Tibial nerve (tissue), 4 donors: ENCODE results near the gene RIMKLB. TPM values are rescaled to one million over a fixed set of nuclear protein-coding genes. Genes with fewer than 3 reads are reported as not detected.
"Not testable (repeated sequence)": the region's sequence is repeated elsewhere in the genome, so short reads cannot be mapped to it uniquely, and the experiment has no call there.

Experiments
- DNase-seq, 2 donors: peaks; one replicate each; pipeline ENCODE4 v3.0.0-alpha.2; 2019; ENCODE audit warnings: low spot score in 2 of 2
- H3K27ac ChIP-seq, 4 donors: fragments of 200-600 bp; sonication (generic) in 3 of 4; one replicate each; pipeline ENCODE4 v1.5.1; 2017 to 2019; ENCODE audit warnings: mild to moderate bottlenecking in 1 of 4
- H3K27me3 ChIP-seq, 2 donors: fragments of 200-600 bp; sonication (generic) in 1 of 2; one replicate each; pipeline versions ENCODE4 v1.5.1 to v1.6.0; 2017 to 2019
- H3K36me3 ChIP-seq, 3 donors: fragments of 200-600 bp; sonication (generic); one replicate each; pipeline ENCODE4 v1.5.1; 2018 to 2019
- H3K4me1 ChIP-seq, 4 donors: fragments of 200-600 bp; sonication (generic) in 3 of 4; one replicate each; pipeline ENCODE4 v1.5.1; 2017 to 2019
- H3K4me3 ChIP-seq, 4 donors: fragments of 200-600 bp; sonication (generic) in 3 of 4; one replicate each; pipeline ENCODE4 v1.5.1; 2017 to 2019; ENCODE audit warnings: mild to moderate bottlenecking in 1 of 4, moderate library complexity in 1 of 4
- H3K9me3 ChIP-seq, 4 donors: fragments of 200-600 bp; sonication (generic) in 3 of 4; one replicate each; pipeline ENCODE4 v1.5.1; 2017 to 2019
- CTCF ChIP-seq, 5 experiments: fragments of 200-600 bp in 3 of 5; fragments of 450-650 bp in 2 of 5; sonication (generic) in 3 of 5; IDR thresholded peaks; one replicate each; pipeline ENCODE4 v1.5.1; 2016 to 2019; ENCODE audit warnings: antibody characterized with exemption in 5 of 5, mild to moderate bottlenecking in 3 of 5, moderate library complexity in 2 of 5
- EP300 ChIP-seq, 2 donors: sonication (generic); formaldehyde crosslinking; IDR thresholded peaks; one replicate each; pipeline ENCODE4 v1.6.1; 2017; ENCODE audit warnings: antibody characterized with exemption in 2 of 2, mild to moderate bottlenecking in 1 of 2
- POLR2A ChIP-seq, 2 donors: fragments of 450-650 bp; IDR thresholded peaks; one replicate each; pipeline ENCODE4 v1.6.1; 2017; ENCODE audit warnings: antibody characterized with exemption in 2 of 2, mild to moderate bottlenecking in 2 of 2, moderate library complexity in 2 of 2
- WGBS, 2 donors: methylation state at CpG; one replicate each; pipeline ENCODE4 v1.1.5; 2018; 5-methylcytosine and 5-hydroxymethylcytosine counted together
- total RNA-seq, 4 donors: library from RNA; depleted of rRNA; stranded (reverse); fragments of >200 nt; gene quantifications; one replicate each; pipeline ENCODE4 v1.1.0, GENCODE V29; 2016

The RIMKLB gene
- total RNA-seq, 4 donors from 2014 or later: 53.4 to 76.6 (median 68.9) TPM

DNA sequence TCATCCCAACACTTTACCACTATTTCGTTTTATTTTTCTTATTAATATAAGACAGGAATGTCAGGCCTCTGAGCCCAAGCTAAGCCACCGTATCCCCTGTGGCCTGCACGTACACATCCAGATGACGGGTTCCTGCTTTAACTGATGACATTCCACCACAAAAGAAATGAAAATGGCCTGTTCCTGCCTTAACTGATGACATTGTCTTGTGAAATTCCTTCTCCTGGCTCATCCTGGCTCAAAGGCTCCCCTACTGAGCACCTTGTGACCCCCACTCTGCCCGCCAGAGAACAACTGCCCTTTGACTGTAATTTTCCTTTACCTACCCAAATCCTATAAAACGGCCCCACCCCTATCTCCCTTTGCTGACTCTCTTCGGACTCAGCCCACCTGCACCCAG lies 112.3 kb downstream of the RIMKLB start:
- not testable (repeated sequence) for H3K9me3 ChIP-seq, H3K4me1 ChIP-seq, H3K4me3 ChIP-seq, H3K27me3 ChIP-seq, H3K27ac ChIP-seq, H3K36me3 ChIP-seq, DNase-seq
- WGBS, 2 donors: 71 to 74% methylated on average over 7 of the region's 7 CpGs

GRCh38 chr12:8813572-8814357 lies 116.0 kb downstream of the RIMKLB start:
- Histone ChIP-seq H3K27me3 (no peaks in the 10 kb centered on the region), H3K9me3 (no peaks in the 10 kb centered on the region), H3K27ac (no peak overlapping the region), H3K4me1 (no peaks in the 10 kb centered on the region), H3K4me3 (no peak overlapping the region), H3K36me3 (no peaks in the 10 kb centered on the region)
- WGBS, 2 donors: 78 to 84% methylated on average over 5 of the region's 5 CpGs
- DNase-seq: no peak
- no peak for TF ChIP-seq EP300 (IDR thresholded peaks at IDR 0.05)
- TF ChIP-seq CTCF (IDR thresholded peaks at IDR 0.05): no peak
- no peak for TF ChIP-seq POLR2A (IDR thresholded peaks at IDR 0.05)

DNA sequence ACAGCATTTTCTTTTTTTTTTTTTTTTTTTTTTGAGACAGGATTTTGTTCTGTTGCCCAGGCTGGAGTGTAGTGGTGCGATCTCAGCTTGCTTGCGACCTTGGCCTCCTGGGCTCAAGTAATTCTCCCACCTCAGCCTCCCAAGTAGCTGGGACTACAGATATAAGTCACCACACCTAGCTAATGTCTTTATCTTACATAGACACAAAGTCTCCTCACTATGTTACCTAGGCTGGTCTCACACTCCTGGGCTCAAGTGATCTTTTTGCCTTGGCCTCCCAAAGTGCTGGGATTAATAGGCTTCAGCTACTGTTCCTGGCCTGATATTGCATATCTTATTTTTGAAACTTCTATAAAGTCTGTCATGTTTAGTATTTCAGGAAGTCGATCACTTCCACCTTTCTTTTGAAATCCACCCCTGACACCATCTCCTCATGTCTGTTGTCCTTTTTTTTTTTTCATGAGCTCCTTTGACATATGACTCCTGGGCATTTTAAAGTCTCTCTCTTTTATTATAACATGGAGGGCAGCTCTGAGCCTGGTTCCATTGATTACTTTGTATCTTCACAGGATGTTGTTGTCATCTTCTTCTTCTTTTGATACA lies 118.8 kb downstream of the RIMKLB start:
- Histone ChIP-seq H3K27me3 (no peaks in the 10 kb centered on the region), H3K4me3 (no peak overlapping the region), H3K36me3 (no peaks in the 10 kb centered on the region), H3K9me3 (no peaks in the 10 kb centered on the region), H3K27ac (no peak overlapping the region), H3K4me1 (no peaks in the 10 kb centered on the region)
- WGBS, 2 donors: 86 to 95% methylated on average over 3 of the region's 3 CpGs
- TF ChIP-seq POLR2A (IDR thresholded peaks at IDR 0.05) (no peak), EP300 (IDR thresholded peaks at IDR 0.05) (no peak), CTCF (IDR thresholded peaks at IDR 0.05) (no peak)
- no peak for DNase-seq

GRCh38 chr12:8817856-8818255 lies 120.1 kb downstream of the RIMKLB start:
- Histone ChIP-seq H3K4me3 (no peak overlapping the region), H3K4me1 (no peaks in the 10 kb centered on the region), H3K9me3 (no peaks in the 10 kb centered on the region), H3K27me3 (no peaks in the 10 kb centered on the region), H3K27ac (no peak overlapping the region), H3K36me3 (no peaks in the 10 kb centered on the region)
- DNase-seq: no peak
- 95 to 96% methylated on average over 1 of the region's 1 CpG for WGBS, 2 donors
- no peak for TF ChIP-seq EP300 (IDR thresholded peaks at IDR 0.05)
- no peak for TF ChIP-seq POLR2A (IDR thresholded peaks at IDR 0.05)
- TF ChIP-seq CTCF (IDR thresholded peaks at IDR 0.05): no peak

DNA sequence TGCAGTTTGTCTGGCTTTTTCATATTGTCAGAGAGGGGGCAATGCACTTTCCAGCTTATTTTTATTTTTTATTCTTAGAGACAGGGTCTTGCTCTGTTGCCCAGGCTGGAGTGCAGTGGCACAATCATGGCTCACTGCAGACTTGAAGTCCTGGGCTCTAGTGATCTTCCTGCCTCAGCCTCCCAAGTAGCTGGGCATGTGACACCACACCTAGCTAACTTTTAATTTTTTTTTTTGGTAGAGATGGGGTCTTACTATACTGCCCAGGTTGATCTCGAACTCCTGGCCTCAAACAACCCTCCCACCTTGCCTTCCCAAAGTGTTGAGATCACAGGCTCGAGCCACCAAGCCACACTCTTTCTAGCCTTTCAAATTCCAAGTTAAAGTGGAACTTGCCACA lies 120.7 kb downstream of the RIMKLB start:
- no peaks in the 10 kb centered on the region for H3K4me1 ChIP-seq
- no peaks in the 10 kb centered on the region for H3K36me3 ChIP-seq
- WGBS, 2 donors: 81 to 94% methylated on average over 2 of the region's 2 CpGs
- TF ChIP-seq EP300 (IDR thresholded peaks at IDR 0.05) (no peak), CTCF (IDR thresholded peaks at IDR 0.05) (no peak), POLR2A (IDR thresholded peaks at IDR 0.05) (no peak)
- no peaks in the 10 kb centered on the region for H3K9me3 ChIP-seq
- H3K4me3 ChIP-seq: no peak overlapping the region
- H3K27ac ChIP-seq: no peak overlapping the region
- DNase-seq: no peak
- no peaks in the 10 kb centered on the region for H3K27me3 ChIP-seq
